ENCODE results near the gene TTLL11. TPM values are rescaled to one million over a fixed set of nuclear protein-coding genes. Genes with fewer than 3 reads are reported as not detected.

TTLL11 gene
- total RNA-seq: 5.1 and 6.2 TPM in 2 replicates

GRCh38 chr9:122092611-122093506 is at the start of gene TTLL11:
TTLL11 (minus strand) TSS chr9:122093308; CDS start chr9:122093148, 160 bp downstream.

Other genes starting within 250 kb of the TTLL11 start
- gene NDUFA8, start 66.5 kb upstream of the TTLL11 start, total RNA-seq: 62.1 and 63.2 TPM in 2 replicates
- gene MORN5, start 66.6 kb upstream of the TTLL11 start, total RNA-seq: not detected in 2 replicates
- gene LHX6, start 135.6 kb upstream of the TTLL11 start, total RNA-seq: 0.42 TPM in 1 of 2 replicates, not detected in the other
- gene RBM18, start 171.5 kb upstream of the TTLL11 start, total RNA-seq: 5.5 and 11.4 TPM in 2 replicates
- 37.6 and 48.5 TPM in 2 replicates for gene MRRF, start 171.6 kb upstream of the TTLL11 start, total RNA-seq